GM12865 (cell line): Measurements from ENCODE around the gene ADK.

ENCODE experiments used
- DNase-seq: peaks from one replicate; pipeline ENCODE4 v3.0.0; 2010; ENCODE audit warnings: low read depth
- H3K4me3 ChIP-seq: 2 replicates; pipeline ENCODE4 v1.5.1; 2011; ENCODE audit warnings: mild to moderate bottlenecking, low read depth, low read length, control low read depth
- CTCF ChIP-seq: IDR thresholded peaks from 2 replicates; pipeline ENCODE4 v1.5.1; 2011; ENCODE audit warnings: low read length, control low read depth, low read depth, inconsistent platforms; ENCODE audit not compliant: insufficient read depth; ENCODE audit errors: missing control alignments

The ADK gene

GRCh38 chr10:74705358-74705980 lies 554.4 kb downstream of the ADK start:
- DNase-seq: no peak

GRCh38 chr10:74706966-74707365 lies 555.9 kb downstream of the ADK start:
- no peak for DNase-seq
- TF ChIP-seq CTCF: no peak
- H3K4me3 ChIP-seq: no peak overlapping the region

More at GRCh38 chr10:74705358-74705980, 554.4 kb downstream of the ADK start:
- no peak overlapping the region for H3K4me3 ChIP-seq
- TF ChIP-seq CTCF: no peak

GRCh38 chr10:74708246-74708645 lies 557.2 kb downstream of the ADK start:
- no peak for TF ChIP-seq CTCF
- DNase-seq: no peak
- H3K4me3 ChIP-seq: no peak overlapping the region

- TF ChIP-seq CTCF: no peak
- no peak overlapping the region for H3K4me3 ChIP-seq
- no peak for DNase-seq
These were observed 567.2 kb downstream of the ADK start for GRCh38 chr10:74718208-74718607.

GRCh38 chr10:74728225-74728624 lies 577.2 kb downstream of the ADK start:
- DNase-seq: no peak
- no peak overlapping the region for H3K4me3 ChIP-seq
- TF ChIP-seq CTCF: no peak

- DNase-seq: no peak
- no peak for TF ChIP-seq CTCF
- H3K4me3 ChIP-seq: no peak overlapping the region
These were observed 579.2 kb downstream of the ADK start for GRCh38 chr10:74730246-74730645.

- no peak overlapping the region for H3K4me3 ChIP-seq
- no peak for DNase-seq
- no peak for TF ChIP-seq CTCF
These were observed 582.6 kb downstream of the ADK start for GRCh38 chr10:74733612-74734011.
